ENCODE results near the gene DIP2C.

DNA sequence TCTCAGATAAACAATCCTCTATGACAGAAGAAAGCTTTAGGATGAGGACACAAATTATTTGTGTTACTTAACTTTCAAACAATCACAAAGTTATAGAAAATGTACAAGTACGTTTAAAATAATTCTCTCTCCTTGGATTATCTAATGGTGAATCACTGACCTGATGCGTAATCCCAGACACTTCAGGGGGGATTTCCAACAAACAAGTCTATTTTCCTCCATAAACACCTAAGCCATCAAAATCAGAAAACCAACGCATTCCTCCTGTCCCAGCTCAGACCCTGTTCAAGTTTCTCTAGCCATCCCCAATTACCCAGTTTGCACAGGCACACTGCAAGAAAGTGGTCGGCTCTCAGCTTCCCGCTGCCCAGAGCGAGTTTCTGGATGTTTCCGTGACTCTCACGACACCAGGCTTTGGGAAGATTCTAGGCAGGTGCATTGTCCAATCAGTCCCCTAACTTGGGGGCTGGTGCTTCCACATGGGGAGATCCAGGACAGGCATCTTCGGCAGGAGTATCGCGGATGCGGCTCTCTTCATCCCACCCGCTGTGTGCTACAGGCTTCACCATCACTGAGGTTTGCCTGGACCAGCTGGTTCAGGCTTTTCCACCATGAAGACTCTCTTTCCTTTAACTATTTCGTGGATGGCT, 354.2 kb downstream of the DIP2C start:
- TF ChIP-seq, protein P1, sequence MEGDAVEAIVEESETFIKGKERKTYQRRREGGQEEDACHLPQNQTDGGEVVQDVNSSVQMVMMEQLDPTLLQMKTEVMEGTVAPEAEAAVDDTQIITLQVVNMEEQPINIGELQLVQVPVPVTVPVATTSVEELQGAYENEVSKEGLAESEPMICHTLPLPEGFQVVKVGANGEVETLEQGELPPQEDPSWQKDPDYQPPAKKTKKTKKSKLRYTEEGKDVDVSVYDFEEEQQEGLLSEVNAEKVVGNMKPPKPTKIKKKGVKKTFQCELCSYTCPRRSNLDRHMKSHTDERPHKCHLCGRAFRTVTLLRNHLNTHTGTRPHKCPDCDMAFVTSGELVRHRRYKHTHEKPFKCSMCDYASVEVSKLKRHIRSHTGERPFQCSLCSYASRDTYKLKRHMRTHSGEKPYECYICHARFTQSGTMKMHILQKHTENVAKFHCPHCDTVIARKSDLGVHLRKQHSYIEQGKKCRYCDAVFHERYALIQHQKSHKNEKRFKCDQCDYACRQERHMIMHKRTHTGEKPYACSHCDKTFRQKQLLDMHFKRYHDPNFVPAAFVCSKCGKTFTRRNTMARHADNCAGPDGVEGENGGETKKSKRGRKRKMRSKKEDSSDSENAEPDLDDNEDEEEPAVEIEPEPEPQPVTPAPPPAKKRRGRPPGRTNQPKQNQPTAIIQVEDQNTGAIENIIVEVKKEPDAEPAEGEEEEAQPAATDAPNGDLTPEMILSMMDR (conservative IDR thresholded peaks at IDR 0.05 in 1 of 2, IDR thresholded peaks at IDR 0.05 in 1 of 2; ENCODE audit: extremely low read depth in 1 of 2, insufficient read depth in 1 of 2, low read depth in 1 of 2, low read length in 2 of 2): no peak
- TF ChIP-seq EZH2 (IDR thresholded peaks at IDR 0.05; ENCODE audit: borderline replicate concordance, low read length): no peak

All from mammary epithelial cell (primary cell).